ENCODE data around the gene PGA5.
"Not testable (repeated sequence)": the region's sequence is repeated elsewhere in the genome, so short reads cannot be mapped to it uniquely, and the experiment has no call there.

GRCh38 chr11:61240875-61241274, at the start of gene PGA5:
- TF ChIP-seq CTCF, POLR2A (IDR thresholded peaks at IDR 0.05): not testable (repeated sequence)
